Stomach (tissue), 9 donors: Measurements from ENCODE around the gene YIPF5. TPM values are rescaled to one million over a fixed set of nuclear protein-coding genes. Genes with fewer than 3 reads are reported as not detected.

ENCODE experiments used
- DNase-seq, 2 donors: peaks; one replicate each; pipeline versions ENCODE4 v3.0.0 to v3.0.0-alpha.2; 2013 to 2019
- H3K27ac ChIP-seq, 5 donors: fragments of 200-600 bp in 4 of 5; sonication (generic) in 4 of 5; one replicate each; pipeline ENCODE4 v1.5.1; 2013 to 2019; ENCODE audit warnings: mild to moderate bottlenecking in 1 of 5, moderate library complexity in 1 of 5
- H3K27me3 ChIP-seq, 3 donors: fragments of 200-600 bp; sonication (generic); one replicate each; pipeline ENCODE4 v1.5.1; 2017 to 2019; ENCODE audit warnings: mixed run types in 1 of 3
- H3K36me3 ChIP-seq, 4 donors: fragments of 200-600 bp; sonication (generic); 1 replicate in 3 of 4; 2 replicates in 1 of 4; pipeline ENCODE4 v1.5.1; 2016 to 2019
- H3K4me1 ChIP-seq, 4 donors: fragments of 200-600 bp; sonication (generic); one replicate each; pipeline ENCODE4 v1.5.1; 2016 to 2019
- H3K4me3 ChIP-seq, 4 donors: fragments of 200-600 bp; sonication (generic) in 3 of 4; one replicate each; pipeline ENCODE4 v1.5.1; 2016 to 2019; ENCODE audit warnings: mild to moderate bottlenecking in 1 of 4
- H3K9me3 ChIP-seq, 4 donors: fragments of 200-600 bp; sonication (generic); one replicate each; pipeline ENCODE4 v1.5.1; 2016 to 2019
- CTCF ChIP-seq, 7 experiments: fragments of 450-650 bp in 4 of 7; fragments of 200-600 bp in 3 of 7; sonication (generic) in 3 of 7; IDR thresholded peaks; one replicate each; pipeline ENCODE4 v1.5.1; 2016 to 2019; ENCODE audit warnings: antibody characterized with exemption in 7 of 7, control low read depth in 2 of 7, mild to moderate bottlenecking in 1 of 7
- EP300 ChIP-seq: sonication (generic); formaldehyde crosslinking; IDR thresholded peaks from one replicate; pipeline ENCODE4 v1.6.1; 2017; ENCODE audit warnings: antibody characterized with exemption
- POLR2A ChIP-seq, 4 donors: fragments of 450-650 bp; IDR thresholded peaks; one replicate each; pipeline ENCODE4 v1.6.1; 2016; ENCODE audit warnings: antibody characterized with exemption in 4 of 4, control low read depth in 2 of 4, mild to moderate bottlenecking in 1 of 4, moderate library complexity in 1 of 4
- POLR2AphosphoS5 ChIP-seq, 3 donors: sonication (generic); formaldehyde crosslinking; IDR thresholded peaks; one replicate each; pipeline ENCODE4 v1.6.1; 2016; ENCODE audit warnings: antibody characterized with exemption in 3 of 3
- WGBS, 5 donors: extraction: QIAGEN DNeasy Blood & Tissue Kit in 3 of 5; methylation state at CpG; one replicate each; pipeline versions ENCODE4 v1.1.5 to v1.1.7; 2013 to 2018; 5-methylcytosine and 5-hydroxymethylcytosine counted together
- intact Hi-C: fragments of 100-400 bp; cut with DNase I; formaldehyde crosslinking; loops from one replicate; pipeline ENCODE4 v1.15.1; 2023; ENCODE audit warnings: low total_unique reads
- polyA plus RNA-seq, 3 donors: library from polyadenylated mRNA; stranded (reverse); fragments of 200-250 nt; gene quantifications; one replicate each; pipeline ENCODE4 v1.2.3, GENCODE V29; 2013
- total RNA-seq, 5 donors: library from RNA; depleted of rRNA; stranded (reverse); fragments of >200 nt; gene quantifications; one replicate each; pipeline versions ENCODE4 v1.1.0 to v1.2.3, GENCODE V29; 2014 to 2016
- donor health status: healthy with polysubstance abuse.
- donor health status: Bipolar disorder and iron deficiency.
- donor health status: healthy.

Gene YIPF5
- total and polyA plus RNA-seq, 8 donors: 0.87 to 49.9 (median 14.0) TPM

GRCh38 chr5:144135113-144135762 is 35.2 kb downstream of the YIPF5 start:
- WGBS, 5 donors: 56 to 83% (median 75%) methylated on average over 3 of the region's 3 CpGs
- intact Hi-C loops: no loop called here

DNA sequence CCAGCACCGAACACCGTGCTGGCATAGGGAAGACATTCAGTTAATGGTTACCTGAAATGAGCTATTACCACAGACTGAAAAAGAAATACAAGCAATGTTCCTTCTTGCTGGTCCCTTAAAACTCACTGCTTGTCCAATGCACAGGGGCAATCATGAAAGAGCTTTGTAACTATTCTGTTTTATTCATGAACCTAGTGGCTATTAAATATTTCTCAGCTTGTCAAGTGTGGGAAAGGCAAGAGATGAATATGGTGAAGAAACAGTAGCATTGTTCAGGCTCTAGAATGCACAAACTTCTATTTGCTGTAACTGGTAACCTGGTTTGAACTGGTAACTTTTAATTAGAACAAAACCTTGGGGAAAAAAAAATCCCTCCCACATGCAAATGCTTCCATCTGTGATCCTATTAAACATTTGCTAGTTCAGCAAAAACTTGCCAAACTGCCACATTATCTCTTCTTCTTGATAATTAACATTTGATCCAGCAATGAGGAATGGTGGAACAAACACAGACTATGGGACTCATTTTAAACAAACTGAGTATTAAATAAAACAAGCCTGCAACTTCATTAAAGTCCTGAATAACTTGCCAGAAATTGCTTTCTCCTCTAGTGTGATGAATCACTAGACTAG is 36.1 kb downstream of the YIPF5 start:
- H3K4me3 ChIP-seq: no peak overlapping the region
- H3K9me3 ChIP-seq: no peaks in the 10 kb centered on the region
- intact Hi-C loops: no loop called here
- no peaks in the 10 kb centered on the region for H3K27me3 ChIP-seq
- H3K27ac ChIP-seq: no peak overlapping the region
- no peaks in the 10 kb centered on the region for H3K4me1 ChIP-seq
- H3K36me3 ChIP-seq: no peaks in the 10 kb centered on the region
- DNase-seq: no peak
- no peak for TF ChIP-seq POLR2AphosphoS5 (IDR thresholded peaks at IDR 0.05)
- no peak for TF ChIP-seq POLR2A (IDR thresholded peaks at IDR 0.05)
- no peak for TF ChIP-seq CTCF (IDR thresholded peaks at IDR 0.05)
- TF ChIP-seq EP300: no peak
- 62 to 89% (median 75%) methylated on average over 2 of the region's 2 CpGs for WGBS, 5 donors

More at GRCh38 chr5:144135113-144135762, 35.2 kb downstream of the YIPF5 start:
- Histone ChIP-seq H3K27ac (no peak overlapping the region), H3K4me1 (no peaks in the 10 kb centered on the region), H3K27me3 (no peaks in the 10 kb centered on the region), H3K36me3 (no peaks in the 10 kb centered on the region), H3K9me3 (no peaks in the 10 kb centered on the region), H3K4me3 (no peak overlapping the region)
- no peak for TF ChIP-seq POLR2AphosphoS5 (IDR thresholded peaks at IDR 0.05)
- TF ChIP-seq EP300: no peak
- DNase-seq: no peak

GRCh38 chr5:144133050-144133633 is 37.3 kb downstream of the YIPF5 start:
- no peak for DNase-seq
- Histone ChIP-seq H3K4me1 (no peaks in the 10 kb centered on the region), H3K9me3 (no peaks in the 10 kb centered on the region), H3K36me3 (no peaks in the 10 kb centered on the region), H3K4me3 (no peak overlapping the region), H3K27ac (no peak overlapping the region), H3K27me3 (no peaks in the 10 kb centered on the region)
- intact Hi-C loops: no loop called here
- 90 to 95% (median 93%) methylated on average over 4 of the region's 4 CpGs for WGBS, 5 donors
- TF ChIP-seq POLR2A (IDR thresholded peaks at IDR 0.05): no peak
- TF ChIP-seq EP300: no peak
- TF ChIP-seq CTCF (IDR thresholded peaks at IDR 0.05): no peak
- TF ChIP-seq POLR2AphosphoS5 (IDR thresholded peaks at IDR 0.05): no peak

- intact Hi-C loops: no loop called here
- Histone ChIP-seq H3K4me1 (no peaks in the 10 kb centered on the region), H3K36me3 (no peaks in the 10 kb centered on the region), H3K27me3 (no peaks in the 10 kb centered on the region), H3K4me3 (no peak overlapping the region), H3K27ac (no peak overlapping the region), H3K9me3 (no peaks in the 10 kb centered on the region)
- TF ChIP-seq POLR2A (IDR thresholded peaks at IDR 0.05): no peak
- no peak for TF ChIP-seq POLR2AphosphoS5 (IDR thresholded peaks at IDR 0.05)
- TF ChIP-seq EP300: no peak
- no peak for TF ChIP-seq CTCF (IDR thresholded peaks at IDR 0.05)
- DNase-seq: no peak
- WGBS, 5 donors: 75 to 86% (median 76%) methylated on average over 4 of the region's 4 CpGs
Observed at GRCh38 chr5:144131261-144131660, 39.2 kb downstream of the YIPF5 start.
